Measurements from ENCODE around the gene BCAP31.
"Not testable (repeated sequence)": the region's sequence is repeated elsewhere in the genome, so short reads cannot be mapped to it uniquely, and the experiment has no call there.

BCAP31 gene

GRCh38 chrX:153702336-153703035 is 21.7 kb downstream of the BCAP31 start:
- TF ChIP-seq CTCF (IDR thresholded peaks at IDR 0.05; ENCODE audit: control extremely low read depth, extremely low read depth, low read depth, missing control alignments) = no peak

GRCh38 chrX:153701706-153702105 is 22.5 kb downstream of the BCAP31 start:
- no peak for DNase-seq (ENCODE audit: extremely low spot score)
- ChIA-PET CTCF (no interaction called here), POLR2A (no interaction called here)
- no peak for TF ChIP-seq CTCF (IDR thresholded peaks at IDR 0.05; ENCODE audit: control extremely low read depth, extremely low read depth, low read depth, missing control alignments)

More at GRCh38 chrX:153702336-153703035, 21.7 kb downstream of the BCAP31 start:
- no peak for DNase-seq (ENCODE audit: extremely low spot score)
- POLR2A ChIA-PET = no interaction called here
- CTCF ChIA-PET = interaction anchor here (1.1 kb wide), 1 partner anchor 670 kb away, joined by 3 read pairs; no protein-coding TSS in a partner anchor

GRCh38 chrX:153700967-153701366 is 23.2 kb downstream of the BCAP31 start:
- TF ChIP-seq CTCF (IDR thresholded peaks at IDR 0.05; ENCODE audit: control extremely low read depth, extremely low read depth, low read depth, missing control alignments) = no peak
- CTCF ChIA-PET = no interaction called here
- POLR2A ChIA-PET = no interaction called here
- no peak for DNase-seq (ENCODE audit: extremely low spot score)

- POLR2A ChIA-PET = no interaction called here
- TF ChIP-seq CTCF (IDR thresholded peaks at IDR 0.05; ENCODE audit: control extremely low read depth, extremely low read depth, low read depth, missing control alignments) = no peak
- CTCF ChIA-PET = no interaction called here
- DNase-seq (ENCODE audit: extremely low spot score) = no peak
These were observed 23.7 kb downstream of the BCAP31 start for GRCh38 chrX:153700376-153700945.

- POLR2A ChIA-PET; DNase-seq (ENCODE audit: extremely low spot score); CTCF ChIA-PET: not testable (repeated sequence)
These were observed 24.3 kb downstream of the BCAP31 start for GRCh38 chrX:153699784-153700371.

- CTCF ChIA-PET; POLR2A ChIA-PET; DNase-seq (ENCODE audit: extremely low spot score): not testable (repeated sequence)
These were observed 24.9 kb downstream of the BCAP31 start for GRCh38 chrX:153699210-153699783.

- TF ChIP-seq CTCF (IDR thresholded peaks at IDR 0.05; ENCODE audit: control extremely low read depth, extremely low read depth, low read depth, missing control alignments) = no peak
- no peak for DNase-seq (ENCODE audit: extremely low spot score)
- CTCF ChIA-PET = no interaction called here
- POLR2A ChIA-PET = no interaction called here
These were observed 26.0 kb downstream of the BCAP31 start for GRCh38 chrX:153697924-153698865.

- POLR2A ChIA-PET; CTCF ChIA-PET; DNase-seq (ENCODE audit: extremely low spot score): not testable (repeated sequence)
These were observed 27.0 kb downstream of the BCAP31 start for GRCh38 chrX:153696986-153697722.

- POLR2A ChIA-PET; DNase-seq (ENCODE audit: extremely low spot score): not testable (repeated sequence)
- CTCF ChIA-PET = interaction anchor here (1.3 kb wide), 1 partner anchor 12 kb away, joined by 3 read pairs; no protein-coding TSS in a partner anchor
These were observed 27.6 kb downstream of the BCAP31 start for GRCh38 chrX:153696538-153696937.
